Measurements from ENCODE around the gene BARHL1. TPM values are rescaled to one million over a fixed set of nuclear protein-coding genes. Genes with fewer than 3 reads are reported as not detected.

BARHL1 gene
- total RNA-seq, 6 experiments from 2014 or later: not detected

DNA sequence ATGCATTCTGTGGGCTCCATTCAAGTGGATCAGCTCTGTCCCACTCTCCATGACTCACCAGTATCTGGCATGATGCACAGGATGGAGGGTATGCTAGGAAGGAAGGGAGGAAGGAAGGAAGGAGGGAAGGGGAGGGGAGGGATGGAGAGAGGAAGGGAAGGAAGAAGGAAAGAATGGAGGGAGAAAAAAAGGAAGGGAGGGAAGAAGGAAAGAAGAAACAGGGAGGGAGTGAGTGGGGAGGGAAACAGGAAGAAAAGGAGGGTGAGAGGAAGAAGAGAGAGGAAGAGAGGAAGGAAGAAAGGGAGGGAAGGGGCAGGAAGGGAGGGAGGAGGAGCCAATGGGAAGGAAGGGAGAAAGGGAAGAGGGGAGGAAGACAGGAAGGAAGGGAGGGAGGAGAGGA lies 5.3 kb upstream of the BARHL1 start:
- H3K9me3 Mint-ChIP-seq: no peaks in the 10 kb centered on the region
- DNase-seq: no peak
- TF ChIP-seq CTCF (IDR thresholded peaks at IDR 0.05): no peak
- no peak overlapping the region for H3K27ac Mint-ChIP-seq
- H3K36me3 Mint-ChIP-seq (ENCODE audit: low read depth): no peaks in the 10 kb centered on the region
- no peak overlapping the region for H3K4me3 Mint-ChIP-seq
- peaks cover 14% of the 10 kb centered on the region for H3K4me1 Mint-ChIP-seq (ENCODE audit: low read depth)
- H3K27me3 Mint-ChIP-seq (ENCODE audit: insufficient read depth): peaks cover 37% of the 10 kb centered on the region

DNA sequence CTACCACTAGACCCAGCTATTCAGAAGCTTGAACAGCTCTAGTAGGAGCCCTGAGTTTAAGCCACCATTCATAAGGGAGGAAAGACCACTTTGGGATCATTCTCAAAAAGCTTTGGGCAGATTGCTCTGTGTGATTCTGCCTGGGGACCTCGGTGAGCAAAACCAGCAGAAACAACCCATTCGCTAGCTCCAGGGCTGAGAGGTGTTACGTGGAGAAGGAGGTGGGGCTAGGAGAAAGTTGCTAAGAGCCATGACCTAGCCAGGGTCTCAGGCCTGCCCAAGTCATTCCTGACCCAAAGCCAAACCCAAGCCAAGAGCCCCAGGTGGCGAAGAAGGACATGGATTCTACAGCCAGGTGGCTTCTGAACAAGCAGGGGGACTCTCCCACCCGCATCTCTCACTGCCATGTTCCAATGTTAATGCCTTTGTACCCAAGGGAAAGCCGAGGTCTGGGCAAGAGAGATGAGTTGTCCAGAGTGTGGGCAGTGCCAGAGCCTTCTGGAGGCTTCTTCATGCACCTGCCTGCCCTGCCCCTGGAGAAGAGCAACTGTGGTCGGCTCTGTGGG lies 4.0 kb upstream of the BARHL1 start:
- Mint-ChIP-seq H3K4me3 (no peak overlapping the region), H3K36me3 (ENCODE audit: low read depth) (no peaks in the 10 kb centered on the region), H3K4me1 (ENCODE audit: low read depth) (peaks cover 6% of the 10 kb centered on the region), H3K27me3 (ENCODE audit: insufficient read depth) (peaks cover 43% of the 10 kb centered on the region), H3K27ac (no peak overlapping the region), H3K9me3 (no peaks in the 10 kb centered on the region)
- TF ChIP-seq CTCF (IDR thresholded peaks at IDR 0.05): no peak
- DNase-seq: no peak

DNA sequence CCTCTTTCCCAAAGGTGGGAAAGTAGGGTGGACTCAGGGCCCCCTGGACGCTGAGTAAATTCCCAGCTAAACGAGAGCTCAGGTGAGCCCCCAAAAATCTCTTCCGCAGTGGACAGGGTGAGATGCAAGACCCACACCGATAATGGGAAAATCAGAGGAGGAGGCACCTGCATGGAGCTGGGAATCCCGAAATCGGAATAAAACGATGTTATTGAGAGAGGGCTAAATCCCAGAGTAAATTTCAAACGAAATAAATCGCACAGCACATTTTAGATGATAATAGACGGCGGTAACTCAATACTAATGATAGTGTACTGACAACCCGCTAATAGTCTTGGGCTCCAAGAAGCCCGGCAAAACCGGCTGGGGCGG lies 3.0 kb upstream of the BARHL1 start:
- Mint-ChIP-seq H3K36me3 (ENCODE audit: low read depth) (peaks cover 4% of the 10 kb centered on the region; the same call in 1 of the 2 replicates), H3K9me3 (no peaks in the 10 kb centered on the region)

DNA sequence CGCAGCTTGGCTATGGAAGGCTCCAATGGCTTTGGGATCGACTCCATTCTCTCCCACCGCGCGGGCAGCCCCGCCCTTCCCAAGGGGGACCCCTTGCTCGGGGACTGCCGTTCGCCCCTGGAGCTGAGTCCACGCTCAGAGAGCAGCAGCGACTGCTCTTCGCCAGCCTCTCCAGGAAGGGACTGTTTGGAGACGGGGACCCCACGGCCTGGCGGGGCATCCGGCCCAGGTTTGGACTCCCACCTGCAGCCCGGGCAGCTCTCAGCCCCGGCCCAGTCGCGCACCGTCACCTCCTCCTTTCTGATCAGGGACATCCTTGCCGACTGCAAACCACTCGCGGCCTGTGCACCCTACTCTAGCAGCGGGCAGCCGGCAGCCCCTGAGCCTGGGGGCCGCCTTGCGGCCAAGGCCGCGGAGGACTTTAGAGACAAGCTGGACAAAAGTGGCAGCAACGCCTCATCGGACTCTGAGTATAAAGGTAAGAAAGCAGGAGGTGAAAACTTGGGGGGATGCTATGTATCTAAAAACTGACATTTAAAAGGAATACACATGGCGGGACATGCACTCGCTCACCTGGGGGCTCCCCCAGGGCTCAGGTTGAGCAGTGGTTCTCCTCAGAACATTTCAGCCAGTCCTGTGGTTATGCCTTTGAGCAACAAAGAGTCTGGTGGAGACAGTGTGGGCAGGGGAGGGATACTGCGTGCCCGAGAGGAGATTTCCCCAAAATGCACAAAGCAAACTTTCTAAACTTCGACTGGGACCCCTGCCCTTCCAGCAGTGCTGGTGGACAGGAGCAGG lies 579 bp downstream of the BARHL1 start:
- Mint-ChIP-seq H3K4me1 (ENCODE audit: low read depth) (peaks cover 13% of the 10 kb centered on the region), H3K4me3 (no peak overlapping the region), H3K27me3 (ENCODE audit: insufficient read depth) (peaks cover 78% of the 10 kb centered on the region), H3K27ac (no peak overlapping the region), H3K36me3 (ENCODE audit: low read depth) (peaks cover 4% of the 10 kb centered on the region; the same call in 1 of the 2 replicates), H3K9me3 (no peaks in the 10 kb centered on the region)
- DNase-seq: no peak
- TF ChIP-seq CTCF (IDR thresholded peaks at IDR 0.05): no peak

More for the DNA sequence above, 3.0 kb upstream of the BARHL1 start:
- TF ChIP-seq CTCF (IDR thresholded peaks at IDR 0.05): no peak
- Mint-ChIP-seq H3K4me3 (no peak overlapping the region), H3K4me1 (ENCODE audit: low read depth) (peaks cover 6% of the 10 kb centered on the region), H3K27ac (no peak overlapping the region), H3K27me3 (ENCODE audit: insufficient read depth) (peaks cover 50% of the 10 kb centered on the region)
- DNase-seq: no peak

DNA sequence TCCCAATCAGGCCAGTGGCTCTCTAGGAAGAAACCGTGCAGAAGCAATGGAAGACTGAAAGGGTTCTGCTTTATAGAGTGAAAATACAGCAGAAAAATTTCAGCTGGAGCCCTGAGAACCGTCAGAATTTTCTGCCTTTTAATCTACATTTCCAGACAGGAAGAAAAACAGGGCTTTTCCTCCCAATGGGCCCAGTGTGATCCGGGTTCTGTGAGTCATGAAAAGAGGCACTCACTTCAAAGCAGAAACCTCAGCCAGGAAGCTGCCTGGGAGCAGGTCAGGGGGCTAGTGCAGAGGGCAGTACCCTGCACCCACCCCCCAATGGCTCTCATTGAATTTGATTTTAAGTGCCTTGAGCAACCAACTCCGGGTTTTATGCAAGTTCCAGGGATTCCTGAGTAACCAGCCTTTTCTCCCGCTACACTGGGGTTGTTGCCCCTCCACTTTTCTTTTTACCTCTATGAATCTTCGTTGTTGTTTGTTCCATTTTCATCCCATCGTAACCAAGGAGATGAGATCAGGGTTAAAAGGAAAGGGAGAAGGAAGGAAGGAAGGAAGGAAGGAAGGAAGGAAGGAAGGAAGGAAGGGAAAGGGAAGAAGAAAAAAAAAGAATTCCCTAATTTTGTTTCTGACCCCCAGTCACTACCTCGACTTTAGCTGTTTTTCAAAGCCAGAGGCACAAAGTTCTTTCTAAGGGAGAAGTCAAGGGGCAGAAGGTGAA lies 1.3 kb downstream of the BARHL1 start:
- H3K27ac Mint-ChIP-seq: no peak overlapping the region
- peaks cover 77% of the 10 kb centered on the region for H3K27me3 Mint-ChIP-seq (ENCODE audit: insufficient read depth)
- H3K9me3 Mint-ChIP-seq: no peaks in the 10 kb centered on the region
- H3K36me3 Mint-ChIP-seq (ENCODE audit: low read depth): peaks cover 4% of the 10 kb centered on the region; the same call in 1 of the 2 replicates
- no peak for DNase-seq
- peaks cover 13% of the 10 kb centered on the region for H3K4me1 Mint-ChIP-seq (ENCODE audit: low read depth)
- TF ChIP-seq CTCF (IDR thresholded peaks at IDR 0.05): no peak
- H3K4me3 Mint-ChIP-seq: no peak overlapping the region

Measured in HFFc6 (cell line).